ENCODE results near the gene ANKRD63.

Gene ANKRD63

GRCh38 chr15:40279437-40280141, 3.3 kb downstream of the ANKRD63 start:
- peak; percentile 64 for DNase-seq (ENCODE audit: low read depth)

GRCh38 chr15:40278026-40278425, 4.8 kb downstream of the ANKRD63 start:
- DNase-seq (ENCODE audit: low read depth) = no peak

- no peak for DNase-seq (ENCODE audit: low read depth)
Observed at GRCh38 chr15:40277471-40277870, 5.4 kb downstream of the ANKRD63 start.

GRCh38 chr15:40276927-40277326, 5.9 kb downstream of the ANKRD63 start:
- no peak for DNase-seq (ENCODE audit: low read depth)

- DNase-seq (ENCODE audit: low read depth) = no peak
Observed at GRCh38 chr15:40275954-40276353, 6.9 kb downstream of the ANKRD63 start.

GRCh38 chr15:40275523-40275922, 7.3 kb downstream of the ANKRD63 start:
- DNase-seq (ENCODE audit: low read depth) = no peak

- peak; percentile 79 for DNase-seq (ENCODE audit: low read depth)
Observed at GRCh38 chr15:40274350-40275274, 8.3 kb downstream of the ANKRD63 start.

GRCh38 chr15:40273428-40273827, 9.4 kb downstream of the ANKRD63 start:
- DNase-seq (ENCODE audit: low read depth) = no peak

- DNase-seq (ENCODE audit: low read depth) = no peak
Observed at GRCh38 chr15:40272485-40273056, 10.3 kb downstream of the ANKRD63 start.

GRCh38 chr15:40271685-40272484, 11.0 kb downstream of the ANKRD63 start:
- DNase-seq (ENCODE audit: low read depth) = no peak

- no peak for DNase-seq (ENCODE audit: low read depth)
Observed at GRCh38 chr15:40270246-40270995, 12.4 kb downstream of the ANKRD63 start.

GRCh38 chr15:40269604-40270003, 13.3 kb downstream of the ANKRD63 start:
- DNase-seq (ENCODE audit: low read depth) = no peak

- DNase-seq (ENCODE audit: low read depth) = no peak
Observed at GRCh38 chr15:40267670-40268069, 15.2 kb downstream of the ANKRD63 start.

- no peak for DNase-seq (ENCODE audit: low read depth)
Observed at GRCh38 chr15:40266828-40267304, 16.0 kb downstream of the ANKRD63 start.

GRCh38 chr15:40265875-40266274, 17.0 kb downstream of the ANKRD63 start:
- no peak for DNase-seq (ENCODE audit: low read depth)

GRCh38 chr15:40265355-40265754, 17.5 kb downstream of the ANKRD63 start:
- no peak for DNase-seq (ENCODE audit: low read depth)

- no peak for DNase-seq (ENCODE audit: low read depth)
Observed at GRCh38 chr15:40264321-40265153, 18.3 kb downstream of the ANKRD63 start.

- no peak for DNase-seq (ENCODE audit: low read depth)
Observed at GRCh38 chr15:40263024-40263754, 19.7 kb downstream of the ANKRD63 start.

- DNase-seq (ENCODE audit: low read depth) = no peak
Observed at GRCh38 chr15:40259021-40259420, 23.8 kb downstream of the ANKRD63 start.

- no peak for DNase-seq (ENCODE audit: low read depth)
Observed at GRCh38 chr15:40258544-40258943, 24.3 kb downstream of the ANKRD63 start.
